ENCODE measurements around the gene TEAD1. TPM values are rescaled to one million over a fixed set of nuclear protein-coding genes. Genes with fewer than 3 reads are reported as not detected.

Gene TEAD1
- total RNA-seq, 1 donor from 2014 or later, result 154 TPM

DNA sequence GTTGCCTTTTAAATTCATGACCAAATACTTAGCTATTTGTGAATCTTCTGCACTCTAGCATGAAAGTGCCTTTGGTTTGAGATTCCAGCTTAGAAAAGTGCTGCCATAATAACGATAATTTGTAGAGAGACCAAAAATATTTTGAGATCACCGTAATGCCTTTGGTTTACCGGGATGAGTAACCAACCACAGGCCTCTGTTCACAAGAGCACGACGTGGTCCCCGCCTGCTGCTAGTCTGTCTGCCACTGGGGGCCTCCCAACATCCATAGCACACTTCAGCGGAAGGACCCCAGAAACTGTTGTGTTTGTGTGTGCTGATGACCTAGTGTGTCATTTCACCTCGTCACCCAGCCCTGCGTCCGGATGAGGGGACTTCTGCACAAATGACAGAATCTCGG, 267.9 kb downstream of the TEAD1 start:
- TF ChIP-seq CTCF (IDR thresholded peaks at IDR 0.05), result no peak
- H3K27me3 Mint-ChIP-seq (ENCODE audit: unreplicated experiment), result no peaks in the 10 kb centered on the region
- DNase-seq (ENCODE audit: extremely low spot score, unreplicated experiment), result no peak
- H3K36me3 Mint-ChIP-seq (ENCODE audit: unreplicated experiment), result peaks cover 66% of the 10 kb centered on the region
- no peak overlapping the region for H3K4me3 Mint-ChIP-seq (ENCODE audit: unreplicated experiment)
- peaks cover 4% of the 10 kb centered on the region for H3K9me3 Mint-ChIP-seq (ENCODE audit: unreplicated experiment)
- peaks cover 10% of the 10 kb centered on the region for H3K4me1 Mint-ChIP-seq (ENCODE audit: unreplicated experiment)
- no peak overlapping the region for H3K27ac Mint-ChIP-seq (ENCODE audit: unreplicated experiment)

DNA sequence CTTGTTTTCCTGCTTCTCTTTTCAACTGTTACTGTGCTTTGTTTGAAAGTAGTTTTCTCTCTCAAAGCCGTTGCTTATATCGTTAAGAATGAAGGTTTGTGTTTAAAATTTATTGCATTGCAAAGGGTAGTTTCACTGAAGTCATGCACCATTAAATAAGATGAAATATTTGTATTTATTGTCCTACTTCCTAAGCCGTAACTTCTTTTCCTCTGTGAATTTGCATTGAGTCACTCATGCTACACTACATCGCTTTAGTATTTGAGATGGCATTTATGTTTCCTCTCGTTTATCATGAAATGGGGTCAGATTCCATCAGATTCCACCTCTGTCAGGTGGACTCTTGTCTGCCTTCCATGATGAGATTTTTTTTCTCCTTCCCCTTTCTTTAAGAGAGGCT, 269.1 kb downstream of the TEAD1 start:
- H3K27ac Mint-ChIP-seq (ENCODE audit: unreplicated experiment), result no peak overlapping the region
- TF ChIP-seq CTCF (IDR thresholded peaks at IDR 0.05), result no peak
- no peak for DNase-seq (ENCODE audit: extremely low spot score, unreplicated experiment)
- H3K4me1 Mint-ChIP-seq (ENCODE audit: unreplicated experiment), result peaks cover 10% of the 10 kb centered on the region
- peaks cover 4% of the 10 kb centered on the region for H3K9me3 Mint-ChIP-seq (ENCODE audit: unreplicated experiment)
- peaks cover 62% of the 10 kb centered on the region for H3K36me3 Mint-ChIP-seq (ENCODE audit: unreplicated experiment)
- no peak overlapping the region for H3K4me3 Mint-ChIP-seq (ENCODE audit: unreplicated experiment)
- peaks cover 2% of the 10 kb centered on the region for H3K27me3 Mint-ChIP-seq (ENCODE audit: unreplicated experiment)

DNA sequence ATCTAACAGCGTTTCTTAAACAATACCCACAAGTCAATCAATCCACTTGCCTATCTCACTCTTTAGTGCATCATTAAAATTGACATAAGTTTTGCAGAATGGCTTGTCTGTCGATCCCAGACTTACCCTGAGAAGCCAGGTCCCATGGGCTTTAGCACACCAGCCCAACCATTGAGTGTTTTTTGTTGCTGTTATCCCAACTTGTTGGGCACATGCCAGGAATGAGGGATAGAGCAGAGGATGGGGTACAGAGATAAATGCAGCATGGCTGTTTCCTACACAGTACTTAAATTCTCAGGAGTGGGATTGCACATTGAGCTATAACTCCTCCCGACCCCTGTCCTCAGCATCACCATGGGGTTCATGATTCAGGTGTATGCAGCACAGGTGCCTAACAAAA, 270.7 kb downstream of the TEAD1 start:
- DNase-seq (ENCODE audit: extremely low spot score, unreplicated experiment), result no peak
- H3K36me3 Mint-ChIP-seq (ENCODE audit: unreplicated experiment), result peaks cover 48% of the 10 kb centered on the region
- no peak overlapping the region for H3K27ac Mint-ChIP-seq (ENCODE audit: unreplicated experiment)
- peaks cover 4% of the 10 kb centered on the region for H3K9me3 Mint-ChIP-seq (ENCODE audit: unreplicated experiment)
- no peak for TF ChIP-seq CTCF (IDR thresholded peaks at IDR 0.05)
- H3K4me1 Mint-ChIP-seq (ENCODE audit: unreplicated experiment), result no peaks in the 10 kb centered on the region
- H3K4me3 Mint-ChIP-seq (ENCODE audit: unreplicated experiment), result no peak overlapping the region
- H3K27me3 Mint-ChIP-seq (ENCODE audit: unreplicated experiment), result peaks cover 2% of the 10 kb centered on the region

- H3K4me3 Mint-ChIP-seq (ENCODE audit: unreplicated experiment), result no peak overlapping the region
- TF ChIP-seq CTCF (IDR thresholded peaks at IDR 0.05), result no peak
- peaks cover 7% of the 10 kb centered on the region for H3K27me3 Mint-ChIP-seq (ENCODE audit: unreplicated experiment)
- H3K27ac Mint-ChIP-seq (ENCODE audit: unreplicated experiment), result no peak overlapping the region
- no peak for DNase-seq (ENCODE audit: extremely low spot score, unreplicated experiment)
- H3K9me3 Mint-ChIP-seq (ENCODE audit: unreplicated experiment), result peaks cover 43% of the 10 kb centered on the region
- H3K36me3 Mint-ChIP-seq (ENCODE audit: unreplicated experiment), result peaks cover 13% of the 10 kb centered on the region
- no peaks in the 10 kb centered on the region for H3K4me1 Mint-ChIP-seq (ENCODE audit: unreplicated experiment)
These were observed 275.2 kb downstream of the TEAD1 start for GRCh38 chr11:12949453-12949852.

DNA sequence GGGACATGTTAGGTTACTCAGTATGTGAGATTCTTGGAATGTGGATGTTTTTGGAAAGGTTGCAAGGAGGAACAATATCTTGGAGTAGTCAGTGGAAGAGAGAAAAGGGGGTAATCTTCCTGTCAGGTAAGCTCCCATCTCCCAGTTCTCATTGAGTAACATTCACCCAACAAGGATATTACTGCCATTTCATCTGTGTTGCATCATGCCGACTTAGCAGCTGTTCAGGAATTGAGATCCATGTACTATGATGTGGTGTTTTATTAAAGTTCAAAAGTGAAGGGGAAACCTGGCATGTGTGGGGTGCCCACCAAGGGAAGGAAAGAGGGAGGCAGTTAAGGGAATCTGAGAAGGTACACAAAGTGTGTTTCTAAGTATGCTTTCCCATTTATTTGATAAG, 276.4 kb downstream of the TEAD1 start:
- DNase-seq (ENCODE audit: extremely low spot score, unreplicated experiment), result no peak
- Mint-ChIP-seq H3K27ac (ENCODE audit: unreplicated experiment) (no peak overlapping the region), H3K36me3 (ENCODE audit: unreplicated experiment) (peaks cover 4% of the 10 kb centered on the region), H3K9me3 (ENCODE audit: unreplicated experiment) (peaks cover 45% of the 10 kb centered on the region), H3K4me1 (ENCODE audit: unreplicated experiment) (no peaks in the 10 kb centered on the region), H3K4me3 (ENCODE audit: unreplicated experiment) (no peak overlapping the region), H3K27me3 (ENCODE audit: unreplicated experiment) (peaks cover 11% of the 10 kb centered on the region)
- no peak for TF ChIP-seq CTCF (IDR thresholded peaks at IDR 0.05)
